Stimulated activated CD8-positive, alpha-beta memory T cell treated with anti-CD3 and anti-CD28 coated beads, Interleukin-4, amount 100 ng/mL, for 4 hours (primary cell): ENCODE measurements around the gene TBC1D3C.
"Not testable (repeated sequence)": the region's sequence is repeated elsewhere in the genome, so short reads cannot be mapped to it uniquely, and the experiment has no call there.

Experiments
- DNase-seq, 2 donors: peaks; one replicate each; pipeline ENCODE4 v3.0.0-alpha.2; 2020; ENCODE audit warnings: low read depth in 2 of 2, low spot score in 1 of 2

The TBC1D3C gene

GRCh38 chr17:38068534-38068933 is at the start of gene TBC1D3C:
TBC1D3C (minus strand) TSS chr17:38068634; CDS start chr17:38067066, 1,568 bp downstream.
- DNase-seq = not testable (repeated sequence)

- DNase-seq = not testable (repeated sequence)
These were observed 30.8 kb upstream of the TBC1D3C start for GRCh38 chr17:38099262-38099661.

GRCh38 chr17:38094059-38094694 is 25.7 kb upstream of the TBC1D3C start:
- DNase-seq = not testable (repeated sequence)

GRCh38 chr17:38088120-38088519 is 19.7 kb upstream of the TBC1D3C start:
- not testable (repeated sequence) for DNase-seq

GRCh38 chr17:38087344-38087743 is 18.9 kb upstream of the TBC1D3C start:
- DNase-seq = not testable (repeated sequence)
